Activated T-cell treated with anti-CD3 and anti-CD28 coated beads, Interleukin-2, amount 50 U/mL, for 4 hours (primary cell): Measurements from ENCODE around the gene SPINK2. TPM values are rescaled to one million over a fixed set of nuclear protein-coding genes. Genes with fewer than 3 reads are reported as not detected.

Experiments used
- ATAC-seq, 2 donors: fragments of 200-7000 bp; cut with Tn5 transposase; one replicate each; pipeline ENCODE4 v1.10.0; 2021
- DNase-seq: peaks from one replicate; pipeline ENCODE4 v3.0.0-alpha.2; 2020
- H3K27me3 Mint-ChIP-seq: one replicate; pipeline ENCODE4 v1.8.0; 2021; ENCODE audit warnings: low read depth, mixed read lengths
- H3K36me3 Mint-ChIP-seq: one replicate; pipeline ENCODE4 v1.8.0; 2022; ENCODE audit warnings: mixed read lengths; ENCODE audit not compliant: insufficient read depth
- H3K4me1 Mint-ChIP-seq: one replicate; pipeline ENCODE4 v1.8.0; 2021; ENCODE audit warnings: low read depth, mixed read lengths
- H3K4me3 Mint-ChIP-seq: one replicate; pipeline ENCODE4 v1.8.0; 2021; ENCODE audit warnings: mild to moderate bottlenecking, moderate library complexity, mixed read lengths
- H3K9me3 Mint-ChIP-seq: one replicate; pipeline ENCODE4 v1.8.0; 2021; ENCODE audit warnings: mixed read lengths
- total RNA-seq, 3 donors: library from RNA; stranded (reverse); gene quantifications; one replicate each; pipeline ENCODE4 v1.2.1, GENCODE V29; 2021

Gene SPINK2
- total RNA-seq, 3 donors from 2014 or later: 0.35 TPM; not detected in 2

DNA sequence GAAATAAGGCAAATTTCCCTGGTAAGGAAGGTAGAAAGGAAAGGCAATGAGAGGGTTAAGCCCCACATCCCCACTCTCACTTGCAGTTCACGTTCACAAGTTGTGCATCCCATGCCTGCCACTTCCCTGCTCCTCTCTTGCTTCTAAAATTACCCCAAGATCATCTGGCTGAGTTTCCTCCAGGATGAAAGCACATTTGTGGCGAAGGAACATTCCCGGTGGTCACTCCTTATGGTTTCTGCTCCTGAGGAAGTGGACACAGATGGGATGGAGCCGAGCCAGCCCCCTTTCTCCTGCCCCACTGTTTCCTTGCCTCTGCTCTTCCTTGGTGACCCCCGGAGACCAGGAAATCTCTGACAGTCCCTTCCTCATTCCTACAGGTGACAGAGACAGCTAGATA, 37.5 kb downstream of the SPINK2 start:
- Mint-ChIP-seq H3K4me3 (peak overlapping the region; percentile 21), H3K9me3 (no peaks in the 10 kb centered on the region), H3K4me1 (no peaks in the 10 kb centered on the region), H3K36me3 (no peaks in the 10 kb centered on the region), H3K27me3 (no peaks in the 10 kb centered on the region)
- no peak for ATAC-seq
- no peak for DNase-seq

- no peak overlapping the region for H3K4me3 Mint-ChIP-seq
- H3K27me3 Mint-ChIP-seq: no peaks in the 10 kb centered on the region
- no peaks in the 10 kb centered on the region for H3K4me1 Mint-ChIP-seq
- DNase-seq (no peak), ATAC-seq (no peak)
- H3K9me3 Mint-ChIP-seq: no peaks in the 10 kb centered on the region
- no peaks in the 10 kb centered on the region for H3K36me3 Mint-ChIP-seq
Observed at GRCh38 chr4:56782019-56782418, 39.5 kb downstream of the SPINK2 start.

DNA sequence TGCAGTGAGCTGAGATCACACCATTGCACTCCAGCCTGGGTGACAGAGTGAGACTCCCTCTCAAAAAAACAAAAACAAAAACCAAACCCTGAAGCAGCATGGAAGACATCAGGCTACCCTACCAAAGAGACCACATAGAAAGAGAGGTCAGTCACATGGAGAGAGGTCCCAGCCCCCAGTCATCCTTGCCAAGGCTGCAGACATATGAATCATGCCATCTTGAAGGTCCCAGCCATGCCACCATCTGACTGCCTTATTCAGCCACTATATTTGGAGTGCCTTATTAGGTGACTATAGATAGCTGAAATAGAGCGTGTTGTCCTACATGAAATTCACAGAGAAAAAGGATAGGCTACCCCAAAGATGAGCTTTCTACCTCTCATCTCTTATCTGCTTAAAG, 48.2 kb downstream of the SPINK2 start:
- H3K9me3 Mint-ChIP-seq: no peaks in the 10 kb centered on the region
- ATAC-seq (no peak), DNase-seq (no peak)
- no peak overlapping the region for H3K4me3 Mint-ChIP-seq
- peaks cover 6% of the 10 kb centered on the region for H3K4me1 Mint-ChIP-seq
- H3K36me3 Mint-ChIP-seq: no peaks in the 10 kb centered on the region
- H3K27me3 Mint-ChIP-seq: no peaks in the 10 kb centered on the region

- H3K4me3 Mint-ChIP-seq: no peak overlapping the region
- no peaks in the 10 kb centered on the region for H3K36me3 Mint-ChIP-seq
- peaks cover 6% of the 10 kb centered on the region for H3K4me1 Mint-ChIP-seq
- no peaks in the 10 kb centered on the region for H3K27me3 Mint-ChIP-seq
- H3K9me3 Mint-ChIP-seq: no peaks in the 10 kb centered on the region
- ATAC-seq (no peak), DNase-seq (no peak)
Observed at GRCh38 chr4:56772134-56772533, 49.4 kb downstream of the SPINK2 start.

DNA sequence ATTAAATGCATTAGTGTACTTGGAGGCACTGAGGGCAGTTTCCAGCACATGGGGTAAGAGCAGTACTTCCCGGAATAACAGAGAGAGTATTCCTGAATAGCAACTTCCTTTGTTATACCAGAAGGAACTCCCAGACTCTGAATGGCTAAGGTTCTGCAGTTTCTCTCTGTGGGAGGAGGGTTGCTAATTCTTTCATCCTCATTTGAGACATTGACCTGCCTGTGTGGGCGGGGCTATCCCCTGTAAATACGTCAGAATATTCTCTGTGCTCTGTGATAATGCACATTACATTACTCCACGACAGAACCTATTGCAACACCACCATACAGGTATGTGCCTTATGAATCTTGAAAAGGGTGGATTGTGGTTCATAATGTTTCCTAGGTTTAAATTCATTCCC, 52.7 kb downstream of the SPINK2 start:
- Mint-ChIP-seq H3K4me3 (no peak overlapping the region), H3K36me3 (no peaks in the 10 kb centered on the region), H3K9me3 (no peaks in the 10 kb centered on the region), H3K27me3 (no peaks in the 10 kb centered on the region), H3K4me1 (peaks cover 11% of the 10 kb centered on the region)
- DNase-seq: no peak
- ATAC-seq: no peak

- Mint-ChIP-seq H3K4me1 (peaks cover 12% of the 10 kb centered on the region), H3K36me3 (no peaks in the 10 kb centered on the region), H3K4me3 (no peak overlapping the region), H3K9me3 (no peaks in the 10 kb centered on the region), H3K27me3 (no peaks in the 10 kb centered on the region)
- no peak for ATAC-seq
- DNase-seq: no peak
Observed at GRCh38 chr4:56768316-56768715, 53.2 kb downstream of the SPINK2 start.

GRCh38 chr4:56767567-56767966, 53.9 kb downstream of the SPINK2 start:
- Mint-ChIP-seq H3K4me3 (no peak overlapping the region), H3K9me3 (no peaks in the 10 kb centered on the region), H3K4me1 (peaks cover 20% of the 10 kb centered on the region), H3K27me3 (no peaks in the 10 kb centered on the region), H3K36me3 (no peaks in the 10 kb centered on the region)
- ATAC-seq (no peak), DNase-seq (no peak)

DNA sequence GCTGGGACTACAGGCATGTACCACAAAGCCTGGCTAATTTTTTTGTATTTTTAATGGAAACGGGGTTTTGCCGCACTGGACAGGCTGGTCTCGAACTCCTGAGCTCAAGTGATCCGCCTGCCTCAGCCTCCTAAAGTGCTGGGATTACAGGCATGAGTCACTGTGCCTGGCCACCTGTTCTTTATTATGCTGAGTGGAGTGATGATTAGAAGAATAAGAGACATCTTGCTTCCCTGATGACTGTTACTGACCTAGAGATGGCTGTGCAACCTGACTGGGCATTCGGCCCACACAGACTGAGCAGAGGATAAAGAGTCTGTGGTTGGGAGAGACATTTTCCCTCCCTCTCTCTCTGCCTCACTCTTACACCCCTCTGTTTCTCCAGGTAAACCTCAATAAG, 56.7 kb downstream of the SPINK2 start:
- no peak for ATAC-seq
- H3K9me3 Mint-ChIP-seq: no peaks in the 10 kb centered on the region
- no peak overlapping the region for H3K4me3 Mint-ChIP-seq
- H3K36me3 Mint-ChIP-seq: no peaks in the 10 kb centered on the region
- DNase-seq: no peak
- H3K4me1 Mint-ChIP-seq: peaks cover 27% of the 10 kb centered on the region
- H3K27me3 Mint-ChIP-seq: no peaks in the 10 kb centered on the region

- ATAC-seq (no peak), DNase-seq (no peak)
- Mint-ChIP-seq H3K27me3 (no peaks in the 10 kb centered on the region), H3K36me3 (no peaks in the 10 kb centered on the region), H3K4me1 (peaks cover 31% of the 10 kb centered on the region), H3K4me3 (no peak overlapping the region), H3K9me3 (no peaks in the 10 kb centered on the region)
Observed at GRCh38 chr4:56764223-56764622, 57.3 kb downstream of the SPINK2 start.

GRCh38 chr4:56762484-56763250, 58.8 kb downstream of the SPINK2 start:
- Mint-ChIP-seq H3K4me3 (no peak overlapping the region), H3K9me3 (no peaks in the 10 kb centered on the region), H3K27me3 (no peaks in the 10 kb centered on the region), H3K36me3 (no peaks in the 10 kb centered on the region), H3K4me1 (peaks cover 40% of the 10 kb centered on the region)
- peak; percentile 27 to 69 for ATAC-seq
- peak; percentile 13 for DNase-seq

DNA sequence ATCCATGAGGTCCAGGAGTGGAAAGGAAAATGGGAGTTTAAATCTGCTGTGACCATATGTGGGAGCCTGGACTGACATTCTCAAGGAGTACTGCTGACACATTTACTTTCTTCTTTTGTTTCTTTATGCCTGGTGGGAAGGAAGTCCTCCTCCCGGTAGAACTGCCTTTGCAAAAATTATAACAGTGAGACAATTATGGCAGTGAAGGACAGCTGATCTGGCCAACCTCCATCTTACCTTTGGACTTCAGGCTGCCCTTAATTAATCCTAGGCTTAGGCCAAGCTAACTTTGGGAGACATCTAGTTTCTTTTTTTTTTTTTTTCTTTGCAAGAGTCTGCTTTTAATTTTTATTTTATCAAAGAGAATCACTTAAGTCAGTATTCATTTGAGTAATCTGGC, 61.3 kb downstream of the SPINK2 start:
- H3K9me3 Mint-ChIP-seq: no peaks in the 10 kb centered on the region
- ATAC-seq: no peak
- H3K36me3 Mint-ChIP-seq: no peaks in the 10 kb centered on the region
- no peak for DNase-seq
- H3K4me1 Mint-ChIP-seq: peaks cover 62% of the 10 kb centered on the region
- H3K4me3 Mint-ChIP-seq: no peak overlapping the region
- H3K27me3 Mint-ChIP-seq: no peaks in the 10 kb centered on the region

Other genes with a start within 250 kb of the SPINK2 start
- 100 to 1,000 TPM in 1 of 3 donors, 10 to 100 TPM in 2; 27.3 to 121 (median 95.5) TPM for gene HOPX, start 140.4 kb downstream of the SPINK2 start, total RNA-seq
- gene REST, start 86.2 kb upstream of the SPINK2 start, total RNA-seq: 10 to 100 TPM; 36.0 to 43.4 (median 41.4) TPM
- 10 to 100 TPM; 23.3 to 25.0 (median 24.3) TPM for gene NOA1, start 155.9 kb upstream of the SPINK2 start, total RNA-seq
- 100 to 1,000 TPM; 129 to 136 (median 130) TPM for gene POLR2B, start 157.2 kb upstream of the SPINK2 start, total RNA-seq